NB4 (cell line): ENCODE measurements around the gene TM4SF4.

Source experiments
- DNase-seq: peaks from one replicate; pipeline ENCODE4 v3.0.0; 2010; ENCODE audit warnings: low read depth
- H3K4me3 ChIP-seq: one replicate; pipeline ENCODE4 v1.5.1; 2011; ENCODE audit warnings: mild to moderate bottlenecking, low read depth, low read length, moderate library complexity
- CTCF ChIP-seq: IDR thresholded peaks from one replicate; pipeline ENCODE4 v1.5.1; 2012; ENCODE audit warnings: low read depth, low read length
- MYC ChIP-seq: IDR thresholded peaks from 2 replicates; pipeline ENCODE4 v1.6.1; 2011; ENCODE audit warnings: low read depth, low read length
- POLR2A ChIP-seq: IDR thresholded peaks from 2 replicates; pipeline ENCODE4 v1.6.1; 2011; ENCODE audit warnings: mild to moderate bottlenecking; ENCODE audit not compliant: insufficient read length; ENCODE audit errors: extremely low read depth
- TF ChIP-seq, protein P1 (sequence below): IDR thresholded peaks from 2 replicates; pipeline ENCODE4 v1.6.1; 2011; ENCODE audit warnings: low read depth, low read length

Gene TM4SF4

GRCh38 chr3:149496891-149497290, 22.4 kb downstream of the TM4SF4 start:
- DNase-seq, result no peak
- H3K4me3 ChIP-seq, result no peak overlapping the region
- TF ChIP-seq CTCF, result no peak
- TF ChIP-seq POLR2A, result no peak
- TF ChIP-seq, protein P1, sequence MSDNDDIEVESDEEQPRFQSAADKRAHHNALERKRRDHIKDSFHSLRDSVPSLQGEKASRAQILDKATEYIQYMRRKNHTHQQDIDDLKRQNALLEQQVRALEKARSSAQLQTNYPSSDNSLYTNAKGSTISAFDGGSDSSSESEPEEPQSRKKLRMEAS, result no peak
- TF ChIP-seq MYC, result no peak

GRCh38 chr3:149497966-149498670, 23.6 kb downstream of the TM4SF4 start:
- no peak for DNase-seq
- TF ChIP-seq MYC (no peak), POLR2A (no peak), CTCF (no peak)
- TF ChIP-seq, protein P1, result no peak
- H3K4me3 ChIP-seq, result no peak overlapping the region

DNA sequence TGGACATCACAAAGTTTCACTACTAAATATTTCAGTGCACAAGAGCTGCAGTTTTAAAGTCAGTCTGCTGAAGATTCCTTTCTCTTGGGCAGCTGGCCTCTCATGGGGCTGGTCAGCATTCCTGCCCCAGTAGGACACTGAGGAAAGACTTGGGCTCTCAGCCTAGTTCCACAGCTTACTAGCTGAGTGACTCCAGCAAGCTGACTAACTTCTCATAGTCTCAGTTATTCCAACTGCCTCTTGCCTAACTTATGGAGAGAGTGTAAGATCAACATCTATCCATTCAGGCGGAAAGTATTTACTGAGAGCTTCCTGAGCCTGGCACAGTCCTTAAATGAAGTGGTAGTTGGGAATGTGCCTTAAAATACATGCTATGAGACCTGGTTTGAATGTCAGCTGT, 27.0 kb downstream of the TM4SF4 start:
- DNase-seq, result no peak
- TF ChIP-seq POLR2A (no peak), CTCF (no peak), MYC (no peak)
- TF ChIP-seq, protein P1, result no peak
- no peak overlapping the region for H3K4me3 ChIP-seq

GRCh38 chr3:149502438-149502837, 27.9 kb downstream of the TM4SF4 start:
- no peak for DNase-seq
- no peak overlapping the region for H3K4me3 ChIP-seq
- TF ChIP-seq MYC (no peak), POLR2A (no peak), CTCF (no peak)
- TF ChIP-seq, protein P1, result no peak

DNA sequence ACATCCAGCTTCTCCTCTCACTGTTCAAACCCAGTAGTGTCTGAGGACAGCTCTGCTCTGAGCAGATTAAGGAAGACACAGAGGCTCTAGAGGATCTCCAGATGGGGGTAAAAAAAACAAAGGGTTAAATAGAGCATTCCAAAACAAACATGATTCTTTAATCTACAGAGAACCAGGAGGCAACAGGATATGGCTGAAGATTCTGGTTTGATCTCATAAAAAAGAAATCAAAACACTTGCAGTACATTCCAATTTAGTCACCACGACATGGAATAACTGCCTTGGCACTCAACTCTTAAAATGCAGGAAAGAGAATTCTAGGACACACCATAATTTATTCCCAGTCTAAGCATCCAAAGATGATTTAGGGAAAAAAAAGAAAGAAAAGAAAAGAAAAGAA, 32.0 kb downstream of the TM4SF4 start:
- no peak for DNase-seq
- TF ChIP-seq CTCF, result no peak
- no peak for TF ChIP-seq MYC
- TF ChIP-seq, protein P1, result no peak
- TF ChIP-seq POLR2A, result no peak
- no peak overlapping the region for H3K4me3 ChIP-seq

- DNase-seq, result no peak
- no peak for TF ChIP-seq CTCF
- no peak for TF ChIP-seq POLR2A
- TF ChIP-seq, protein P1, result no peak
- no peak for TF ChIP-seq MYC
- no peak overlapping the region for H3K4me3 ChIP-seq
Measured at GRCh38 chr3:149506965-149507364, 32.5 kb downstream of the TM4SF4 start.
